ENCODE data around the gene MMP7. TPM values are rescaled to one million over a fixed set of nuclear protein-coding genes. Genes with fewer than 3 reads are reported as not detected.

MMP7 gene
- total RNA-seq, 1 experiment from 2014 or later, result not detected

DNA sequence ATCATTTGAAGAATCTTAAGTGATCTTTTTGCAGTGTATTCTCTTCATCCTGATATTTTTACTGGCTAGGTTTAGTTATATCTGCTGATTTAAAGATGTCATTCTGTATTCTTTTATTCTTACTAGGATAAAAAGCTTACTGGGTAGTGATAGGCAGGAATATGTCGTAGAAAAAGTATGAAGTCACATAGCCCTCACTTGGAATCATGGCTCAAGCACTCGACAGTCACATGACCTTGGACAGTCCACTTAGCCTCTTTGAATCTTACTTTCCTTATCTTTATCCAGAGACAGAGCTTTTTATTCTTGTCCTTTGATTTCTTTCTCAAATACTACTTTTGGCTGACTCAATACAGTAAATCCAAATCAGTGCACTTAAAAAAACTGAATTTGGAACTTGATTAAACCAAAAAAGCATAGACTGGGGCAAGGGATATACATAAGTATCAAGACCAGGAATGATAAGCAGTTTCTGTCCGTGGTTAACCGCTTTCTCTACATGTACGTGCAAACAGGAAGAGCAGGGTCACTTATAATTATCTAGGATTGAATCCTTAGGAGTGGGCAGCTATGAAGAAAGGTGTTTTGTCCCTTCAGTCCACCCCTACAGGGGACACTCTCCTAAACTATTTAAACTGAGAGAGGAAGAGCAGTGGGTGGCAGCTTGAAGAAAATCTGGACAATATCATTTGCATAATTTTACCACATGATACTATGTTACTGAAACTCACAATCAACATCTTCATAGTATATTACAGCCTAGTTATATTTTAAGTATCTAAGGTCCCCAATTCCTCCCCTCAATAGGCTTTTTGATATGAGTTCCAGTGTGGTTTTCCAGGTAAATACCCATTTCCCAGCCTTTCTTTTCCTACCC lies 8.0 kb downstream of the MMP7 start:
- Mint-ChIP-seq H3K27me3 (ENCODE audit: low read depth) (no peaks in the 10 kb centered on the region; the same call in 1 of the 2 replicates), H3K4me3 (no peak overlapping the region), H3K36me3 (ENCODE audit: insufficient read depth in 1 of 3, low read depth in 3 of 3) (no peaks in the 10 kb centered on the region), H3K27ac (no peak overlapping the region), H3K9me3 (no peaks in the 10 kb centered on the region), H3K4me1 (peaks cover 2 to 3% of the 10 kb centered on the region in 2 experiments; a peak in 2 of 4 replicates)
- DNase-seq, result no peak
- no peak overlapping the region for H3K18ac ChIP-seq (ENCODE audit: insufficient read length, low read depth, low read length)
- H4K8ac ChIP-seq (replicated peaks; ENCODE audit: insufficient read length, low read depth, low read length), result no peak overlapping the region
- no peak overlapping the region for H2AFZ ChIP-seq (ENCODE audit: low read length)
- H3K79me1 ChIP-seq (ENCODE audit: insufficient read depth, low read depth, low read length, poor library complexity, severe bottlenecking), result no peaks in the 10 kb centered on the region
- H3K79me2 ChIP-seq (ENCODE audit: insufficient read depth, low read length), result no peaks in the 10 kb centered on the region
- no peak overlapping the region for H3K27ac ChIP-seq (ENCODE audit: insufficient read length, low read depth, low read length)
- peaks cover 3% of the 10 kb centered on the region; the same call in 1 of the 2 replicates for H3K4me1 ChIP-seq (ENCODE audit: insufficient read depth, low read length)
- H3T11ph ChIP-seq (ENCODE audit: low read length), result no peak overlapping the region
- no peak overlapping the region for H3K9ac ChIP-seq (ENCODE audit: extremely low read depth, insufficient read length, low read length)
- no peak overlapping the region for H2BK5ac ChIP-seq (ENCODE audit: insufficient read length, low read length)
- H3K4me2 ChIP-seq (ENCODE audit: insufficient read depth, insufficient read length, low read length), result no peak overlapping the region
- H4K20me1 ChIP-seq (ENCODE audit: control insufficient read depth, insufficient read depth, insufficient read length), result no peaks in the 10 kb centered on the region
- no peak overlapping the region for H3K4ac ChIP-seq (ENCODE audit: low read depth, low read length)
- no peaks in the 10 kb centered on the region for H3K9me3 ChIP-seq (ENCODE audit: control insufficient read depth, low read depth, low read length)
- H3K14ac ChIP-seq (ENCODE audit: insufficient read depth, low read length), result no peak overlapping the region
- no peaks in the 10 kb centered on the region for H3K27me3 ChIP-seq (ENCODE audit: insufficient read depth, low read length)
- WGBS (ENCODE audit: extremely low coverage, insufficient read length, low lambda C conversion rate), result no CpG with 5 or more reads among the region's 5 CpGs
- no peak overlapping the region for H3K56ac ChIP-seq (ENCODE audit: insufficient read length, low read depth, low read length)
- no peak overlapping the region for H2AK5ac ChIP-seq (ENCODE audit: insufficient read length, low read length)
- no peak overlapping the region for H2BK12ac ChIP-seq (ENCODE audit: insufficient read length, low read depth, low read length)
- H3K23ac ChIP-seq (ENCODE audit: insufficient read length, low read depth, low read length), result no peak overlapping the region
- no peak overlapping the region for H4K91ac ChIP-seq (ENCODE audit: insufficient read length, low read depth, low read length)
- H2BK20ac ChIP-seq (ENCODE audit: low read depth, low read length, poor library complexity, severe bottlenecking), result no peak overlapping the region
- H4K5ac ChIP-seq (ENCODE audit: insufficient read length, low read depth, low read length), result no peak overlapping the region
- H2BK15ac ChIP-seq (ENCODE audit: low read depth, low read length), result no peak overlapping the region
- TF ChIP-seq, protein P1, sequence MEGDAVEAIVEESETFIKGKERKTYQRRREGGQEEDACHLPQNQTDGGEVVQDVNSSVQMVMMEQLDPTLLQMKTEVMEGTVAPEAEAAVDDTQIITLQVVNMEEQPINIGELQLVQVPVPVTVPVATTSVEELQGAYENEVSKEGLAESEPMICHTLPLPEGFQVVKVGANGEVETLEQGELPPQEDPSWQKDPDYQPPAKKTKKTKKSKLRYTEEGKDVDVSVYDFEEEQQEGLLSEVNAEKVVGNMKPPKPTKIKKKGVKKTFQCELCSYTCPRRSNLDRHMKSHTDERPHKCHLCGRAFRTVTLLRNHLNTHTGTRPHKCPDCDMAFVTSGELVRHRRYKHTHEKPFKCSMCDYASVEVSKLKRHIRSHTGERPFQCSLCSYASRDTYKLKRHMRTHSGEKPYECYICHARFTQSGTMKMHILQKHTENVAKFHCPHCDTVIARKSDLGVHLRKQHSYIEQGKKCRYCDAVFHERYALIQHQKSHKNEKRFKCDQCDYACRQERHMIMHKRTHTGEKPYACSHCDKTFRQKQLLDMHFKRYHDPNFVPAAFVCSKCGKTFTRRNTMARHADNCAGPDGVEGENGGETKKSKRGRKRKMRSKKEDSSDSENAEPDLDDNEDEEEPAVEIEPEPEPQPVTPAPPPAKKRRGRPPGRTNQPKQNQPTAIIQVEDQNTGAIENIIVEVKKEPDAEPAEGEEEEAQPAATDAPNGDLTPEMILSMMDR (conservative IDR thresholded peaks at IDR 0.05), result no peak
- H3K23me2 ChIP-seq (ENCODE audit: insufficient read length, low read depth, low read length, poor library complexity, severe bottlenecking), result no peaks in the 10 kb centered on the region
- H2BK120ac ChIP-seq (ENCODE audit: low read depth, low read length, poor library complexity, severe bottlenecking), result no peak overlapping the region
